Panc1 (cell line): ENCODE measurements around the gene KRTAP5-3. TPM values are rescaled to one million over a fixed set of nuclear protein-coding genes. Genes with fewer than 3 reads are reported as not detected.

Experiments used
- ATAC-seq: fragments of 200-7000 bp; cut with Tn5 transposase; 2 replicates; pipeline ENCODE4 v1.9.1; 2020; ENCODE audit warnings: mild to moderate bottlenecking, moderate library complexity
- BruUV-seq: library from RNA; stranded (reverse); fragments of 400-500 nt; replicated peaks from 2 replicates; lab custom pipeline; 2021; lab: Mats Ljungman, UMichigan
- CTCF ChIA-PET: fragments of 300-600 bp; sonication (Branson Sonifier 250); formaldehyde crosslinking; loops from one replicate; lab custom pipeline; 2022; ENCODE audit warnings: antibody characterized with exemption; lab: Charles Lee
- POLR2A ChIA-PET: fragments of 300-600 bp; sonication (Branson Sonifier 250); formaldehyde crosslinking; loops from one replicate; lab custom pipeline; 2022; ENCODE audit warnings: antibody characterized with exemption; lab: Charles Lee
- DNase-seq: peaks from one replicate; pipeline ENCODE4 v3.0.0-alpha.2; 2010; ENCODE audit warnings: low read depth, low spot score
- H3K27ac ChIP-seq: 2 replicates; pipeline ENCODE4 v1.5.1; 2011; ENCODE audit warnings: mild to moderate bottlenecking, low read length, inconsistent platforms
- H3K27me3 ChIP-seq: fragments of 200-500 bp; sonication (Bioruptor generic); 2 replicates; pipeline ENCODE4 v1.6.0; 2014; ENCODE audit warnings: low read length, inconsistent platforms; ENCODE audit not compliant: control insufficient read depth, insufficient read depth
- H3K36me3 ChIP-seq: fragments of 200-500 bp; sonication (Bioruptor generic); 2 replicates; pipeline ENCODE4 v1.5.1; 2014; ENCODE audit warnings: inconsistent platforms, mild to moderate bottlenecking, low read length, moderate library complexity; ENCODE audit not compliant: control insufficient read depth, insufficient read depth
- H3K4me1 ChIP-seq: 2 replicates; pipeline ENCODE4 v1.5.1; 2011; ENCODE audit warnings: inconsistent platforms, mild to moderate bottlenecking, low read length, moderate library complexity; ENCODE audit not compliant: control insufficient read depth, insufficient read depth
- H3K4me3 ChIP-seq, 2 experiments: 2 replicates each; pipeline ENCODE4 v1.5.1; 2011 to 2012; ENCODE audit warnings: low read depth in 2 of 2, low read length in 2 of 2, mild to moderate bottlenecking in 2 of 2, inconsistent platforms in 1 of 2, moderate library complexity in 1 of 2
- H3K9me3 ChIP-seq: fragments of 200-500 bp; sonication (Bioruptor generic); 2 replicates; pipeline ENCODE4 v1.5.1; 2014; ENCODE audit warnings: low read depth, mild to moderate bottlenecking, inconsistent platforms, low read length, moderate library complexity; ENCODE audit not compliant: control insufficient read depth, insufficient read depth
- CTCF ChIP-seq: fragments of 450-650 bp; IDR thresholded peaks from 2 replicates; pipeline ENCODE4 v1.5.1; 2017; ENCODE audit warnings: mild to moderate bottlenecking
- POLR2AphosphoS5 ChIP-seq: IDR thresholded peaks from 2 replicates; pipeline ENCODE4 v1.6.1; 2012; ENCODE audit warnings: mild to moderate bottlenecking, low read depth, low read length, moderate library complexity
- SIN3A ChIP-seq: IDR thresholded peaks from 2 replicates; pipeline ENCODE4 v1.6.1; 2012; ENCODE audit warnings: low read depth, mild to moderate bottlenecking, low read length, moderate library complexity, borderline replicate concordance; ENCODE audit not compliant: insufficient read depth
- TCF7L2 ChIP-seq: IDR thresholded peaks from 2 replicates; pipeline ENCODE4 v1.6.1; 2011; ENCODE audit warnings: mild to moderate bottlenecking, low read depth, low read length, inconsistent platforms
- in situ Hi-C: cut with HindIII; loops from 2 replicates; pipeline ENCODE4 v1.10.0; 2016; ENCODE audit warnings: low sequenced_read_pairs, low pct_unique_long_range_greater_than_20kb
- intact Hi-C: fragments of 100-400 bp; cut with micrococcal nuclease; formaldehyde crosslinking; loops from one replicate; pipeline ENCODE4 v1.10.0; 2022; ENCODE audit not compliant: unreplicated experiment
- total RNA-seq: library from RNA; stranded (reverse); gene quantifications from one replicate; pipeline ENCODE4 v1.2.1, GENCODE V29; 2021; ENCODE audit not compliant: unreplicated experiment
- TF ChIP-seq, protein P1 (sequence below), 2 experiments: IDR thresholded peaks; 2 replicates each; pipeline ENCODE4 v1.6.1; 2011 to 2012; ENCODE audit warnings: low read depth in 2 of 2, control low read depth in 1 of 2, low read length in 1 of 2, mild to moderate bottlenecking in 1 of 2, moderate library complexity in 1 of 2; ENCODE audit not compliant: insufficient read depth in 1 of 2

KRTAP5-3 gene
- total RNA-seq, 1 experiment from 2014 or later: not detected

DNA sequence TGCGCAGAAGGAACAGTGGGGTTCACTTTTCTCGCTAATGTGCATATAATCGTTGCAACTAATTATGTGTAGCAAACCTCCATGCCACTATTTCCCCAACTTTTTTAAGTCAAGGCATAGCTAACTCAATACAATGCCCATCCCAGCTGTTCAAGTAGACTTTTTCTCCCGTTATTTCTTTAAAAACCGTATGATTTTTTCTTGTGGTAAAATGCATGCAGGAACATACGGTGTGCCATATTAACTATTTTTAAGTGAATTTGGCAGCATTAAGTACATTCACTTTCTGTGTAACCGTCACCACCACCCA lies 33.4 kb downstream of the KRTAP5-3 start:
- BruUV-seq: no TSS peak
- ChIA-PET POLR2A (interaction anchor here (0.5 to 0.6 kb wide), 4 partner anchors 10 to 357 kb away, joined by 3 to 6 read pairs (median 4); partner anchors contain the start of gene KRTAP5-1), CTCF (interaction anchor here (0.6 to 3.2 kb wide), 15 partner anchors 15 to 312 kb away, joined by 3 to 95 read pairs (median 6); no protein-coding TSS in a partner anchor)
- Histone ChIP-seq H3K4me3 (no peak overlapping the region), H3K36me3 (no peaks in the 10 kb centered on the region), H3K27me3 (no peaks in the 10 kb centered on the region; the same call in 1 of the 2 replicates), H3K9me3 (peaks cover 4% of the 10 kb centered on the region; the same call in 1 of the 2 replicates), H3K4me1 (peaks cover 21% of the 10 kb centered on the region), H3K27ac (no peak overlapping the region)
- in situ Hi-C loops (no loop called here), intact Hi-C loops (loop anchor here (1.0 kb wide), 1 partner anchor 29 kb away; no protein-coding TSS in a partner anchor)
- no peak for TF ChIP-seq SIN3A
- TF ChIP-seq TCF7L2: no peak
- TF ChIP-seq, protein P1, sequence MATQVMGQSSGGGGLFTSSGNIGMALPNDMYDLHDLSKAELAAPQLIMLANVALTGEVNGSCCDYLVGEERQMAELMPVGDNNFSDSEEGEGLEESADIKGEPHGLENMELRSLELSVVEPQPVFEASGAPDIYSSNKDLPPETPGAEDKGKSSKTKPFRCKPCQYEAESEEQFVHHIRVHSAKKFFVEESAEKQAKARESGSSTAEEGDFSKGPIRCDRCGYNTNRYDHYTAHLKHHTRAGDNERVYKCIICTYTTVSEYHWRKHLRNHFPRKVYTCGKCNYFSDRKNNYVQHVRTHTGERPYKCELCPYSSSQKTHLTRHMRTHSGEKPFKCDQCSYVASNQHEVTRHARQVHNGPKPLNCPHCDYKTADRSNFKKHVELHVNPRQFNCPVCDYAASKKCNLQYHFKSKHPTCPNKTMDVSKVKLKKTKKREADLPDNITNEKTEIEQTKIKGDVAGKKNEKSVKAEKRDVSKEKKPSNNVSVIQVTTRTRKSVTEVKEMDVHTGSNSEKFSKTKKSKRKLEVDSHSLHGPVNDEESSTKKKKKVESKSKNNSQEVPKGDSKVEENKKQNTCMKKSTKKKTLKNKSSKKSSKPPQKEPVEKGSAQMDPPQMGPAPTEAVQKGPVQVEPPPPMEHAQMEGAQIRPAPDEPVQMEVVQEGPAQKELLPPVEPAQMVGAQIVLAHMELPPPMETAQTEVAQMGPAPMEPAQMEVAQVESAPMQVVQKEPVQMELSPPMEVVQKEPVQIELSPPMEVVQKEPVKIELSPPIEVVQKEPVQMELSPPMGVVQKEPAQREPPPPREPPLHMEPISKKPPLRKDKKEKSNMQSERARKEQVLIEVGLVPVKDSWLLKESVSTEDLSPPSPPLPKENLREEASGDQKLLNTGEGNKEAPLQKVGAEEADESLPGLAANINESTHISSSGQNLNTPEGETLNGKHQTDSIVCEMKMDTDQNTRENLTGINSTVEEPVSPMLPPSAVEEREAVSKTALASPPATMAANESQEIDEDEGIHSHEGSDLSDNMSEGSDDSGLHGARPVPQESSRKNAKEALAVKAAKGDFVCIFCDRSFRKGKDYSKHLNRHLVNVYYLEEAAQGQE (IDR thresholded peaks at IDR 0.05; ENCODE audit: insufficient read depth in 1 of 2, low read depth in 2 of 2, low read length in 1 of 2): no peak
- no peak for ATAC-seq
- no peak for DNase-seq

DNA sequence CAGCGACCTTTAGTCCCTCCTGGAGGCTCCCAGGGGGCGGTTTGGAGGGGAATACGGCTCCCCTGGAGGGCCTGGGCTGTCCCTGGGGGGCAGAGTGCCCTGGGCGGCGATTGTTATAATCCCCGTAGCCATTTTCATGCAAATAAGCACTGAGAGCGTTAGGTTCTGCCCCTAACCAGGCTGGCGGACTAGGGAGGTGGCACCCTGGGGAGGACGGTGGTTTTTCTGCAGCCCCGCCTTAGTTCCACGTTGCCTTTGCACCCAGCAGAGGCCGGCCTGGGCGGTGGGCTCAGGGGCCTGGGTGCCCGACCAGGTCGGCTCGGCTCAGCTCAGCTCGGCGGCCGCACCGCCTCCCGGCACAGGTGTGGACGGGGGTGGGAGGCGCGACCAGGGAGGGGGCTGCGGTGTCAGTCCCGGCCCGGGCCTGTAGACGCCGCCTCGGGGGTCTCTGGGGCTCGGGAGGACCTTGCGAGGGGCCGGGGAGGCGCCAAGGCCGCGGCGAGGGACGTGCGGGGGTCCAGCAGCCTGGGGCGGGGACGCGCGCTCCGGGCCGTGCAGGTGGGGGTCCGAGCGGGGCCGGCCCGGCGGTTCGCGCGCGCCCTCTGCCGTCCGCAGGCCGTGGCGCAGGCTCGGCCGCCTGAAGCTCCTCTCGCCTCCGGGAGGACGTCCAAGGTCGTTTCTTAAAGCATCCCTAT lies 33.9 kb downstream of the KRTAP5-3 start:
- CTCF ChIA-PET: interaction anchor here (0.6 to 3.2 kb wide), 20 partner anchors 8 to 312 kb away, joined by 3 to 95 read pairs (median 4); no protein-coding TSS in a partner anchor
- POLR2A ChIA-PET: interaction anchor here (0.5 to 0.6 kb wide), 4 partner anchors 10 to 357 kb away, joined by 3 to 6 read pairs (median 4); partner anchors contain the start of gene KRTAP5-1
- TF ChIP-seq TCF7L2 (no peak), CTCF (peak; percentile 100), SIN3A (no peak), POLR2AphosphoS5 (no peak)
- TF ChIP-seq, protein P1 (IDR thresholded peaks at IDR 0.05; ENCODE audit: insufficient read depth in 1 of 2, low read depth in 2 of 2, low read length in 1 of 2): no peak
- no TSS peak for BruUV-seq
- Histone ChIP-seq H3K36me3 (no peaks in the 10 kb centered on the region), H3K27ac (no peak overlapping the region), H3K27me3 (no peaks in the 10 kb centered on the region; the same call in 1 of the 2 replicates), H3K4me1 (peaks cover 21% of the 10 kb centered on the region), H3K4me3 (peak overlapping the region; percentile 41 to 59), H3K9me3 (peaks cover 4% of the 10 kb centered on the region; the same call in 1 of the 2 replicates)
- DNase-seq (no peak), ATAC-seq (peak; percentile 75)
- intact Hi-C loops: no loop called here
- in situ Hi-C loops: no loop called here
